Left renal cortex interstitium (tissue), 4 donors: ENCODE data around the gene RRP12. TPM values are rescaled to one million over a fixed set of nuclear protein-coding genes. Genes with fewer than 3 reads are reported as not detected.

Source experiments
- DNase-seq, 4 donors: peaks; one replicate each; pipeline ENCODE4 v3.0.0-alpha.2; 2013; ENCODE audit warnings: low read depth in 4 of 4, low spot score in 2 of 4, missing footprints in 1 of 4
- polyA plus RNA-seq, 4 donors: library from polyadenylated mRNA; unstranded; fragments of 120-200 nt; gene quantifications; one replicate each; pipeline ENCODE4 v1.2.1, GENCODE V29; 2013; ENCODE audit not compliant: insufficient read length in 4 of 4

The RRP12 gene
- polyA plus RNA-seq, 4 donors: 18.7 to 31.8 (median 26.3) TPM

GRCh38 chr10:97338041-97338440 lies 63.1 kb downstream of the RRP12 start:
- DNase-seq: no peak

GRCh38 chr10:97336942-97337831 lies 64.0 kb downstream of the RRP12 start:
- DNase-seq: peak in 1 of 4 donors; percentile 15

GRCh38 chr10:97336446-97336845 lies 64.7 kb downstream of the RRP12 start:
- no peak for DNase-seq

GRCh38 chr10:97336006-97336405 lies 65.1 kb downstream of the RRP12 start:
- no peak for DNase-seq

GRCh38 chr10:97335188-97335619 lies 65.9 kb downstream of the RRP12 start:
- DNase-seq: no peak

GRCh38 chr10:97334370-97335175 lies 66.6 kb downstream of the RRP12 start, which contains the start of gene FRAT2:
Gene FRAT2 (minus strand): TSS chr10:97334729. CDS start chr10:97334572, 157 bp downstream.
- DNase-seq: peak in 3 of 4 donors; percentile 82 to 89 (median 83)

GRCh38 chr10:97333601-97334369 lies 67.4 kb downstream of the RRP12 start:
- DNase-seq: no peak

- DNase-seq: no peak
Measured at GRCh38 chr10:97333351-97333600, 67.9 kb downstream of the RRP12 start.

- DNase-seq: peak in 1 of 4 donors; percentile 64
Measured at GRCh38 chr10:97332591-97333350, 68.4 kb downstream of the RRP12 start.

GRCh38 chr10:97331153-97331703 lies 69.9 kb downstream of the RRP12 start:
- DNase-seq: no peak

GRCh38 chr10:97329766-97330165 lies 71.4 kb downstream of the RRP12 start:
- no peak for DNase-seq

GRCh38 chr10:97328646-97329453 lies 72.3 kb downstream of the RRP12 start:
- DNase-seq: no peak

- DNase-seq: no peak
Measured at GRCh38 chr10:97327348-97328294, 73.5 kb downstream of the RRP12 start.

- DNase-seq: no peak
Measured at GRCh38 chr10:97325754-97326153, 75.4 kb downstream of the RRP12 start.

- DNase-seq: no peak
Measured at GRCh38 chr10:97323501-97323900, 77.6 kb downstream of the RRP12 start.

- no peak for DNase-seq
Measured at GRCh38 chr10:97321804-97322190, 79.3 kb downstream of the RRP12 start.

GRCh38 chr10:97321032-97321803 lies 79.9 kb downstream of the RRP12 start:
- no peak for DNase-seq
